Liver (tissue), 9 donors: Measurements from ENCODE around the gene IL1RAPL2. TPM values are rescaled to one million over a fixed set of nuclear protein-coding genes. Genes with fewer than 3 reads are reported as not detected.

Experiments used
- DNase-seq: peaks from one replicate; pipeline ENCODE4 v3.0.0-alpha.2; 2017; ENCODE audit warnings: low spot score
- H3K27ac ChIP-seq, 2 donors: one replicate each; pipeline ENCODE4 v1.7.0; 2013; ENCODE audit warnings: inconsistent platforms in 2 of 2, low read length in 2 of 2, control low read depth in 1 of 2, low read depth in 1 of 2, mild to moderate bottlenecking in 1 of 2
- H3K27me3 ChIP-seq, 4 donors: one replicate each; pipeline versions ENCODE4 v1.6.1 to v1.7.0; 2013; ENCODE audit warnings: low read length in 3 of 4, inconsistent platforms in 1 of 4, mild to moderate bottlenecking in 1 of 4, moderate library complexity in 1 of 4; ENCODE audit not compliant: control insufficient read depth in 4 of 4, insufficient read depth in 4 of 4
- H3K36me3 ChIP-seq, 4 donors: one replicate each; pipeline versions ENCODE4 v1.6.1 to v1.7.0; 2013; ENCODE audit warnings: low read length in 3 of 4, mild to moderate bottlenecking in 3 of 4, low read depth in 1 of 4, moderate library complexity in 1 of 4; ENCODE audit not compliant: control insufficient read depth in 4 of 4, insufficient read depth in 3 of 4
- H3K4me1 ChIP-seq, 4 donors: one replicate each; pipeline versions ENCODE4 v1.6.1 to v1.7.0; 2013; ENCODE audit warnings: low read length in 3 of 4, mild to moderate bottlenecking in 3 of 4, moderate library complexity in 1 of 4; ENCODE audit not compliant: control insufficient read depth in 4 of 4, insufficient read depth in 4 of 4
- H3K4me3 ChIP-seq, 3 donors: one replicate each; pipeline versions ENCODE4 v1.6.1 to v1.7.0; 2013; ENCODE audit warnings: low read length in 3 of 3, control low read depth in 1 of 3, low read depth in 1 of 3, mild to moderate bottlenecking in 1 of 3
- H3K9ac ChIP-seq, 2 donors: one replicate each; pipeline ENCODE4 v1.7.0; 2013; ENCODE audit warnings: low read length in 2 of 2, mild to moderate bottlenecking in 2 of 2, moderate library complexity in 2 of 2, control low read depth in 1 of 2, low read depth in 1 of 2
- H3K9me3 ChIP-seq, 4 donors: one replicate each; pipeline versions ENCODE4 v1.6.1 to v1.7.0; 2013; ENCODE audit warnings: low read length in 3 of 4; ENCODE audit not compliant: control insufficient read depth in 4 of 4
- EGR1 ChIP-seq, 2 donors: IDR thresholded peaks; 2 replicates each; pipeline ENCODE4 v1.6.1; 2016 to 2018; ENCODE audit warnings: antibody characterized with exemption in 2 of 2, low read depth in 2 of 2
- FOXA1 ChIP-seq: IDR thresholded peaks from 2 replicates; pipeline ENCODE4 v1.6.1; 2016; ENCODE audit warnings: antibody characterized with exemption
- FOXA2 ChIP-seq: IDR thresholded peaks from 2 replicates; pipeline ENCODE4 v1.6.1; 2016; ENCODE audit warnings: antibody characterized with exemption
- GABPA ChIP-seq, 2 donors: IDR thresholded peaks in 1 of 2; conservative IDR thresholded peaks in 1 of 2; 2 replicates each; pipeline ENCODE4 v1.6.1; 2016; ENCODE audit warnings: antibody characterized with exemption in 2 of 2, mild to moderate bottlenecking in 1 of 2, moderate library complexity in 1 of 2
- HNF4A ChIP-seq, 2 donors: conservative IDR thresholded peaks; 2 replicates each; pipeline ENCODE4 v1.6.1; 2016; ENCODE audit warnings: antibody characterized with exemption in 2 of 2, mild to moderate bottlenecking in 2 of 2
- HNF4G ChIP-seq: IDR thresholded peaks from 2 replicates; pipeline ENCODE4 v1.6.1; 2016; ENCODE audit warnings: antibody characterized with exemption
- JUND ChIP-seq, 2 donors: IDR thresholded peaks; 2 replicates each; pipeline ENCODE4 v1.6.1; 2016; ENCODE audit warnings: antibody characterized with exemption in 2 of 2
- NR2F2 ChIP-seq: IDR thresholded peaks from 2 replicates; pipeline ENCODE4 v1.6.1; 2016; ENCODE audit warnings: antibody characterized with exemption
- RAD21 ChIP-seq, 2 donors: IDR thresholded peaks; 2 replicates each; pipeline ENCODE4 v1.6.1; 2016; ENCODE audit warnings: antibody characterized with exemption in 2 of 2, mild to moderate bottlenecking in 2 of 2
- RXRA ChIP-seq, 2 donors: IDR thresholded peaks; 2 replicates each; pipeline ENCODE4 v1.6.1; 2017 to 2018; ENCODE audit warnings: antibody characterized with exemption in 2 of 2, mild to moderate bottlenecking in 1 of 2
- SP1 ChIP-seq: IDR thresholded peaks from 2 replicates; pipeline ENCODE4 v1.6.1; 2018; ENCODE audit warnings: antibody characterized with exemption, mild to moderate bottlenecking
- YY1 ChIP-seq: IDR thresholded peaks from 2 replicates; pipeline ENCODE4 v1.6.1; 2016; ENCODE audit warnings: antibody characterized with exemption, mild to moderate bottlenecking
- WGBS: extraction: QIAGEN DNeasy Blood & Tissue Kit; methylation state at CpG from one replicate; pipeline ENCODE4 v1.1.7; 2013; 5-methylcytosine and 5-hydroxymethylcytosine counted together
- polyA plus RNA-seq, 2 donors: library from polyadenylated mRNA; stranded (reverse) in 1 of 2; unstranded in 1 of 2; fragments of 200-250 nt in 1 of 2; fragments of >200 nt in 1 of 2; fragmentation: Nextera tagmentation in 1 of 2; extraction: Ambion mirVana in 1 of 2; gene quantifications; one replicate each; pipeline versions ENCODE4 v1.2.1 to v1.2.3, GENCODE V29; 2013 to 2015
- total RNA-seq, 2 donors: library from RNA; depleted of rRNA; stranded (reverse); fragments of >200 nt; gene quantifications; one replicate each; pipeline ENCODE4 v1.2.3, GENCODE V29; 2014
- TF ChIP-seq, protein P1 (sequence below): IDR thresholded peaks from 2 replicates; pipeline ENCODE4 v1.6.1; 2016; ENCODE audit warnings: antibody characterized with exemption
- TF ChIP-seq, protein P2 (sequence below): IDR thresholded peaks from 2 replicates; pipeline ENCODE4 v1.6.1; 2016; ENCODE audit warnings: antibody characterized with exemption
- TF ChIP-seq, protein P3 (sequence below): IDR thresholded peaks from 2 replicates; pipeline ENCODE4 v1.6.1; 2016; ENCODE audit warnings: antibody characterized with exemption
- TF ChIP-seq, protein P4 (sequence below): fragments of 150-350 bp; IDR thresholded peaks from 2 replicates; pipeline ENCODE4 v1.5.1; 2017; ENCODE audit warnings: improper control_type of control experiment, low read depth, low read length; ENCODE audit not compliant: missing input control
- TF ChIP-seq, protein P5 (sequence below): IDR thresholded peaks from 2 replicates; pipeline ENCODE4 v1.6.1; 2016; ENCODE audit warnings: antibody characterized with exemption, mild to moderate bottlenecking
- donor health status: healthy.
- donor health status: healthy.
- donor health status: healthy.
- donor health status: healthy.
- donor health status: healthy.

Gene IL1RAPL2
- total and polyA plus RNA-seq, 4 donors, result 0.20 to 1.6 (median 0.91) TPM

DNA sequence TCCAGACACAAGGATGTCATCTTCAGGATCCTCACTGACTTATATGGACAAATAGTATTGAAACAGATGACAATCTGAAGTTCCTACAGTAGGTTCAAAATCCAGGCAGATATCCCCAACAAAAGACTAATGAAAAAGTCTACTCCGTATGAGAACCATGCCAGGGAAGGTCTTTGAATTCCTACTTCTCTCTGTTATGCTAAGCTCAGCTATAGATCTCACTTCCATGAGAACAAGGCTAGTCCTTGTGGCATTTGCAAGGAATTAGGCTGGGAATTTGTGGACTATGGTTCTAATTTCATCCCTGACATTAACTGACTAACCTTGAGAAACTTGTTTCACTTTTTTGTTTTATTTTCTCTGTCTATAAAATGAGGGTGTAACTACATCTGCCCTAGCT is 229.8 kb downstream of the IL1RAPL2 start:
- Histone ChIP-seq H3K4me1 (no peaks in the 10 kb centered on the region), H3K4me3 (no peak overlapping the region), H3K9me3 (no peaks in the 10 kb centered on the region), H3K9ac (no peak overlapping the region), H3K27me3 (no peaks in the 10 kb centered on the region), H3K27ac (no peak overlapping the region), H3K36me3 (no peaks in the 10 kb centered on the region)
- no peak for TF ChIP-seq FOXA2
- TF ChIP-seq EGR1 (IDR thresholded peaks at IDR 0.05; ENCODE audit: low read depth in 2 of 2), result no peak
- TF ChIP-seq, protein P1, sequence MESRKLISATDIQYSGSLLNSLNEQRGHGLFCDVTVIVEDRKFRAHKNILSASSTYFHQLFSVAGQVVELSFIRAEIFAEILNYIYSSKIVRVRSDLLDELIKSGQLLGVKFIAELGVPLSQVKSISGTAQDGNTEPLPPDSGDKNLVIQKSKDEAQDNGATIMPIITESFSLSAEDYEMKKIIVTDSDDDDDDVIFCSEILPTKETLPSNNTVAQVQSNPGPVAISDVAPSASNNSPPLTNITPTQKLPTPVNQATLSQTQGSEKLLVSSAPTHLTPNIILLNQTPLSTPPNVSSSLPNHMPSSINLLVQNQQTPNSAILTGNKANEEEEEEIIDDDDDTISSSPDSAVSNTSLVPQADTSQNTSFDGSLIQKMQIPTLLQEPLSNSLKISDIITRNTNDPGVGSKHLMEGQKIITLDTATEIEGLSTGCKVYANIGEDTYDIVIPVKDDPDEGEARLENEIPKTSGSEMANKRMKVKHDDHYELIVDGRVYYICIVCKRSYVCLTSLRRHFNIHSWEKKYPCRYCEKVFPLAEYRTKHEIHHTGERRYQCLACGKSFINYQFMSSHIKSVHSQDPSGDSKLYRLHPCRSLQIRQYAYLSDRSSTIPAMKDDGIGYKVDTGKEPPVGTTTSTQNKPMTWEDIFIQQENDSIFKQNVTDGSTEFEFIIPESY, result no peak
- no peak for TF ChIP-seq YY1
- TF ChIP-seq RAD21 (IDR thresholded peaks at IDR 0.05), result no peak
- no peak for TF ChIP-seq RXRA (IDR thresholded peaks at IDR 0.05)
- TF ChIP-seq, protein P2, sequence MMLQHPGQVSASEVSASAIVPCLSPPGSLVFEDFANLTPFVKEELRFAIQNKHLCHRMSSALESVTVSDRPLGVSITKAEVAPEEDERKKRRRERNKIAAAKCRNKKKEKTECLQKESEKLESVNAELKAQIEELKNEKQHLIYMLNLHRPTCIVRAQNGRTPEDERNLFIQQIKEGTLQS, result no peak
- TF ChIP-seq NR2F2, result no peak
- TF ChIP-seq HNF4A (conservative IDR thresholded peaks at IDR 0.05), result no peak
- TF ChIP-seq, protein P3, sequence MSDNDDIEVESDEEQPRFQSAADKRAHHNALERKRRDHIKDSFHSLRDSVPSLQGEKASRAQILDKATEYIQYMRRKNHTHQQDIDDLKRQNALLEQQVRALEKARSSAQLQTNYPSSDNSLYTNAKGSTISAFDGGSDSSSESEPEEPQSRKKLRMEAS, result no peak
- no peak for TF ChIP-seq JUND (IDR thresholded peaks at IDR 0.05)
- TF ChIP-seq GABPA (IDR thresholded peaks at IDR 0.05 in 1 of 2, conservative IDR thresholded peaks at IDR 0.05 in 1 of 2), result no peak
- TF ChIP-seq, protein P4, sequence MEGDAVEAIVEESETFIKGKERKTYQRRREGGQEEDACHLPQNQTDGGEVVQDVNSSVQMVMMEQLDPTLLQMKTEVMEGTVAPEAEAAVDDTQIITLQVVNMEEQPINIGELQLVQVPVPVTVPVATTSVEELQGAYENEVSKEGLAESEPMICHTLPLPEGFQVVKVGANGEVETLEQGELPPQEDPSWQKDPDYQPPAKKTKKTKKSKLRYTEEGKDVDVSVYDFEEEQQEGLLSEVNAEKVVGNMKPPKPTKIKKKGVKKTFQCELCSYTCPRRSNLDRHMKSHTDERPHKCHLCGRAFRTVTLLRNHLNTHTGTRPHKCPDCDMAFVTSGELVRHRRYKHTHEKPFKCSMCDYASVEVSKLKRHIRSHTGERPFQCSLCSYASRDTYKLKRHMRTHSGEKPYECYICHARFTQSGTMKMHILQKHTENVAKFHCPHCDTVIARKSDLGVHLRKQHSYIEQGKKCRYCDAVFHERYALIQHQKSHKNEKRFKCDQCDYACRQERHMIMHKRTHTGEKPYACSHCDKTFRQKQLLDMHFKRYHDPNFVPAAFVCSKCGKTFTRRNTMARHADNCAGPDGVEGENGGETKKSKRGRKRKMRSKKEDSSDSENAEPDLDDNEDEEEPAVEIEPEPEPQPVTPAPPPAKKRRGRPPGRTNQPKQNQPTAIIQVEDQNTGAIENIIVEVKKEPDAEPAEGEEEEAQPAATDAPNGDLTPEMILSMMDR, result no peak
- no peak for TF ChIP-seq FOXA1
- no peak for TF ChIP-seq HNF4G
- TF ChIP-seq, protein P5, sequence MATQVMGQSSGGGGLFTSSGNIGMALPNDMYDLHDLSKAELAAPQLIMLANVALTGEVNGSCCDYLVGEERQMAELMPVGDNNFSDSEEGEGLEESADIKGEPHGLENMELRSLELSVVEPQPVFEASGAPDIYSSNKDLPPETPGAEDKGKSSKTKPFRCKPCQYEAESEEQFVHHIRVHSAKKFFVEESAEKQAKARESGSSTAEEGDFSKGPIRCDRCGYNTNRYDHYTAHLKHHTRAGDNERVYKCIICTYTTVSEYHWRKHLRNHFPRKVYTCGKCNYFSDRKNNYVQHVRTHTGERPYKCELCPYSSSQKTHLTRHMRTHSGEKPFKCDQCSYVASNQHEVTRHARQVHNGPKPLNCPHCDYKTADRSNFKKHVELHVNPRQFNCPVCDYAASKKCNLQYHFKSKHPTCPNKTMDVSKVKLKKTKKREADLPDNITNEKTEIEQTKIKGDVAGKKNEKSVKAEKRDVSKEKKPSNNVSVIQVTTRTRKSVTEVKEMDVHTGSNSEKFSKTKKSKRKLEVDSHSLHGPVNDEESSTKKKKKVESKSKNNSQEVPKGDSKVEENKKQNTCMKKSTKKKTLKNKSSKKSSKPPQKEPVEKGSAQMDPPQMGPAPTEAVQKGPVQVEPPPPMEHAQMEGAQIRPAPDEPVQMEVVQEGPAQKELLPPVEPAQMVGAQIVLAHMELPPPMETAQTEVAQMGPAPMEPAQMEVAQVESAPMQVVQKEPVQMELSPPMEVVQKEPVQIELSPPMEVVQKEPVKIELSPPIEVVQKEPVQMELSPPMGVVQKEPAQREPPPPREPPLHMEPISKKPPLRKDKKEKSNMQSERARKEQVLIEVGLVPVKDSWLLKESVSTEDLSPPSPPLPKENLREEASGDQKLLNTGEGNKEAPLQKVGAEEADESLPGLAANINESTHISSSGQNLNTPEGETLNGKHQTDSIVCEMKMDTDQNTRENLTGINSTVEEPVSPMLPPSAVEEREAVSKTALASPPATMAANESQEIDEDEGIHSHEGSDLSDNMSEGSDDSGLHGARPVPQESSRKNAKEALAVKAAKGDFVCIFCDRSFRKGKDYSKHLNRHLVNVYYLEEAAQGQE, result no peak
- WGBS, result 80% methylated on average over 1 of the region's 1 CpG
- no peak for DNase-seq

DNA sequence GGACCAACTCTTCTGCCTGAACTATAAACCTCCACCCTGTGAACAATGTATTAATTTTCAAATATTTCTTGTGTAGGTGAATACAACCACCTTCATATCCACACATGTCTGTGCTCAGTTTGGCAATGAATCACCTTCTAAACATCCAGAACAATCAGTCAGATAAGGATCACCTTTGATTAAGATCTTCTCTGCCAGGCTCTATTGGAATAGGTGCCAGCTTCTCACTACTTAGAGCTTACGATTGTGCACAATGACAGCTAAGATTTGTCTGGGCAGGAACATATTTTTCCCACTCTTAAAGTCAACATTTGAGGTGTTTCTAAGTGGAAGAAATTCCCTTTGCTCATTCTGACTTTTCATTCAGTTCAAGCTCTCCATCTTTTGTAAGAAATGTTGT is 237.2 kb downstream of the IL1RAPL2 start:
- WGBS, result 90% methylated on average over 1 of the region's 1 CpG
- Histone ChIP-seq H3K4me3 (no peak overlapping the region), H3K36me3 (no peaks in the 10 kb centered on the region), H3K9ac (no peak overlapping the region), H3K4me1 (no peaks in the 10 kb centered on the region), H3K9me3 (no peaks in the 10 kb centered on the region), H3K27ac (no peak overlapping the region), H3K27me3 (no peaks in the 10 kb centered on the region)
- DNase-seq, result no peak
- no peak for TF ChIP-seq HNF4G
- no peak for TF ChIP-seq RXRA (IDR thresholded peaks at IDR 0.05)
- TF ChIP-seq, protein P5, result no peak
- TF ChIP-seq RAD21 (IDR thresholded peaks at IDR 0.05), result no peak
- TF ChIP-seq HNF4A (conservative IDR thresholded peaks at IDR 0.05), result no peak
- TF ChIP-seq SP1, result no peak
- TF ChIP-seq NR2F2, result no peak
- TF ChIP-seq, protein P3, result no peak
- TF ChIP-seq, protein P2, result no peak
- TF ChIP-seq JUND (IDR thresholded peaks at IDR 0.05), result no peak
- TF ChIP-seq, protein P1, result no peak
